ENCODE results near the gene PRKG1.
A peak's percentile ranks its signal among the peaks of the same experiment; 100 is the strongest.

DNA sequence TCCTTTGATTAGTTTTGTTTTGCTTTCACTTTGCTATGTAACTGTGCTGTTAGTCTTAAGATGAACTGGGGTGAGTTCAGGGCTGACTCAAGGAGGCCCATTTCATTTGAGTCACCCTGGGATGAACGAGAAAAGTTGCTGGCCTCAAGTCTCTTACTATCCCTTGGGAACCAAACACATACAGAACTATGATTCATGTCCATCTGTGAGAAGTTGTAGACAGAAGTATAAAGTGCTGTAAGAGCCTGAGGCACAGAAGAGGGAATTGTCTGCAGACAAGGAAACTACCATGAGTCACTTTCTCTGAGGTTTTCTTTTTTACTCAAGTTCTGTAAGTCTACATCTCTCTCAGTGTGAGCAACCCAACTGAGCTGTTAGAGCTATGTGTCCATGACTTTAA lies 805.0 kb downstream of the PRKG1 start:
- TF ChIP-seq, protein P1, sequence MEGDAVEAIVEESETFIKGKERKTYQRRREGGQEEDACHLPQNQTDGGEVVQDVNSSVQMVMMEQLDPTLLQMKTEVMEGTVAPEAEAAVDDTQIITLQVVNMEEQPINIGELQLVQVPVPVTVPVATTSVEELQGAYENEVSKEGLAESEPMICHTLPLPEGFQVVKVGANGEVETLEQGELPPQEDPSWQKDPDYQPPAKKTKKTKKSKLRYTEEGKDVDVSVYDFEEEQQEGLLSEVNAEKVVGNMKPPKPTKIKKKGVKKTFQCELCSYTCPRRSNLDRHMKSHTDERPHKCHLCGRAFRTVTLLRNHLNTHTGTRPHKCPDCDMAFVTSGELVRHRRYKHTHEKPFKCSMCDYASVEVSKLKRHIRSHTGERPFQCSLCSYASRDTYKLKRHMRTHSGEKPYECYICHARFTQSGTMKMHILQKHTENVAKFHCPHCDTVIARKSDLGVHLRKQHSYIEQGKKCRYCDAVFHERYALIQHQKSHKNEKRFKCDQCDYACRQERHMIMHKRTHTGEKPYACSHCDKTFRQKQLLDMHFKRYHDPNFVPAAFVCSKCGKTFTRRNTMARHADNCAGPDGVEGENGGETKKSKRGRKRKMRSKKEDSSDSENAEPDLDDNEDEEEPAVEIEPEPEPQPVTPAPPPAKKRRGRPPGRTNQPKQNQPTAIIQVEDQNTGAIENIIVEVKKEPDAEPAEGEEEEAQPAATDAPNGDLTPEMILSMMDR (IDR thresholded peaks at IDR 0.05): no peak
- TF ChIP-seq POLR2A (IDR thresholded peaks at IDR 0.05; ENCODE audit: low read depth) (no peak), POLR2AphosphoS5 (IDR thresholded peaks at IDR 0.05) (peak in 1 of 2 donors; percentile 20)

Measured in esophagus muscularis mucosa (tissue), 3 donors.